ENCODE results near the gene KREMEN1.

- TF ChIP-seq MAX (IDR thresholded peaks at IDR 0.05; ENCODE audit: low read depth, low read length) (no peak), CTCF (IDR thresholded peaks at IDR 0.05; ENCODE audit: low read depth, low read length) (no peak), POLR2A (IDR thresholded peaks at IDR 0.05; ENCODE audit: extremely low read depth, insufficient read length) (no peak)
These were observed 52.6 kb downstream of the KREMEN1 start for GRCh38 chr22:29125443-29125778.

Measured in NB4 (cell line).